ENCODE data around the gene CTXND2. TPM values are rescaled to one million over a fixed set of nuclear protein-coding genes. Genes with fewer than 3 reads are reported as not detected.

CTXND2 gene
- polyA plus RNA-seq, 1 of the 3 experiments (the other 2 are of a cell fraction), result not detected

- H3K9me3 ChIP-seq, result no peaks in the 10 kb centered on the region
- H3K4me1 ChIP-seq (ENCODE audit: control insufficient read depth in 1 of 2, insufficient read depth in 2 of 2, low read depth in 1 of 2, low read length in 1 of 2), result no peaks in the 10 kb centered on the region
- no peak overlapping the region for H3K9ac ChIP-seq
- WGBS (ENCODE audit: low lambda C conversion rate), result 95% methylated on average over 7 of the region's 7 CpGs
- H3K27ac ChIP-seq (ENCODE audit: low read depth in 2 of 2, low read length in 1 of 2), result no peak overlapping the region
- peaks cover 62 to 66% of the 10 kb centered on the region in 2 experiments for H3K36me3 ChIP-seq (replicated peaks in 1 of 2; ENCODE audit: control insufficient read depth in 1 of 2, insufficient read depth in 2 of 2, low read length in 1 of 2)
- ChIA-PET CTCF (interaction anchor here (0.6 to 1.0 kb wide), 2 partner anchors 33 to 45 kb away, joined by 3 to 4 read pairs; partner anchors contain the start of gene MINDY1), POLR2A (no interaction called here)
- H2AFZ ChIP-seq (ENCODE audit: low read depth), result no peak overlapping the region
- H4K20me1 ChIP-seq (ENCODE audit: insufficient read depth), result no peaks in the 10 kb centered on the region
- no peak overlapping the region for H3K4me2 ChIP-seq
- DNase-seq, result no peak
- H3K9me2 ChIP-seq, result no peaks in the 10 kb centered on the region
- no peaks in the 10 kb centered on the region for H3K79me2 ChIP-seq (ENCODE audit: insufficient read depth)
- peaks cover 11% of the 10 kb centered on the region for H3F3A ChIP-seq (replicated peaks; ENCODE audit: insufficient read depth)
- H3K27me3 ChIP-seq (ENCODE audit: insufficient read depth), result no peaks in the 10 kb centered on the region
- TF ChIP-seq GATA2 (CRISPR knock-in tag; IDR thresholded peaks at IDR 0.05) (no peak), FOSL2 (IDR thresholded peaks at IDR 0.05; ENCODE audit: borderline replicate concordance, low read depth) (no peak), CHD2 (IDR thresholded peaks at IDR 0.05; ENCODE audit: low read length, partially characterized antibody) (no peak), FOXJ3 (CRISPR knock-in tag; IDR thresholded peaks at IDR 0.05) (no peak), PBX3 (IDR thresholded peaks at IDR 0.05) (no peak), NFIC (IDR thresholded peaks at IDR 0.05; ENCODE audit: borderline replicate concordance) (no peak), ELF1 (IDR thresholded peaks at IDR 0.05) (no peak), MAX (IDR thresholded peaks at IDR 0.05; ENCODE audit: low read depth) (no peak), POLR2AphosphoS5 (IDR thresholded peaks at IDR 0.05; ENCODE audit: low read depth, low read length) (no peak), ZBTB33 (IDR thresholded peaks at IDR 0.05; ENCODE audit: borderline replicate concordance, low read depth) (no peak), MEF2A (IDR thresholded peaks at IDR 0.05; ENCODE audit: borderline replicate concordance, low read depth) (no peak)
- no peak overlapping the region for H3K4me3 ChIP-seq (ENCODE audit: low read depth in 2 of 2, low read length in 1 of 2)
Measured at GRCh38 chr1:150960646-150961045, 73.7 kb downstream of the CTXND2 start.

GRCh38 chr1:150961756-150962155, 74.8 kb downstream of the CTXND2 start:
- Histone ChIP-seq H3K36me3 (replicated peaks in 1 of 2; ENCODE audit: control insufficient read depth in 1 of 2, insufficient read depth in 2 of 2, low read length in 1 of 2) (peaks cover 67 to 73% of the 10 kb centered on the region in 2 experiments), H3K9ac (no peak overlapping the region), H4K20me1 (ENCODE audit: insufficient read depth) (no peaks in the 10 kb centered on the region), H3K27me3 (ENCODE audit: insufficient read depth) (no peaks in the 10 kb centered on the region), H2AFZ (ENCODE audit: low read depth) (no peak overlapping the region), H3K27ac (ENCODE audit: low read depth in 2 of 2, low read length in 1 of 2) (no peak overlapping the region), H3K9me3 (no peaks in the 10 kb centered on the region), H3K4me3 (ENCODE audit: low read depth in 2 of 2, low read length in 1 of 2) (no peak overlapping the region), H3F3A (replicated peaks; ENCODE audit: insufficient read depth) (peaks cover 14% of the 10 kb centered on the region), H3K4me2 (no peak overlapping the region), H3K79me2 (ENCODE audit: insufficient read depth) (no peaks in the 10 kb centered on the region), H3K4me1 (ENCODE audit: control insufficient read depth in 1 of 2, insufficient read depth in 2 of 2, low read depth in 1 of 2, low read length in 1 of 2) (no peaks in the 10 kb centered on the region), H3K9me2 (no peaks in the 10 kb centered on the region)
- WGBS (ENCODE audit: low lambda C conversion rate), result 70% methylated on average over 4 of the region's 4 CpGs
- CTCF ChIA-PET, result no interaction called here
- no peak for TF ChIP-seq GABPA (IDR thresholded peaks at IDR 0.05; ENCODE audit: low read depth)
- no peak for TF ChIP-seq RFX5 (IDR thresholded peaks at IDR 0.05; ENCODE audit: low read length)
- no peak for TF ChIP-seq RCOR1 (IDR thresholded peaks at IDR 0.05; ENCODE audit: low read length)
- TF ChIP-seq JUND (IDR thresholded peaks at IDR 0.05), result no peak
- no peak for TF ChIP-seq YY1 (IDR thresholded peaks at IDR 0.05; ENCODE audit: low read depth)
- TF ChIP-seq EZH2phosphoT487 (IDR thresholded peaks at IDR 0.05; ENCODE audit: borderline replicate concordance, low read depth), result no peak
- TF ChIP-seq IRF3 (IDR thresholded peaks at IDR 0.05; ENCODE audit: low read depth, low read length), result no peak
- POLR2A ChIA-PET, result no interaction called here
- DNase-seq, result no peak
